ENCODE measurements around the gene B3GALT5.

- TF ChIP-seq CTCF (conservative IDR thresholded peaks at IDR 0.05): no peak
- no peak for TF ChIP-seq EZH2 (IDR thresholded peaks at IDR 0.05; ENCODE audit: low read depth)
Measured at GRCh38 chr21:39601187-39601928, 11.4 kb upstream of the B3GALT5 start.

All from PC-9 (cell line).